PC-9 (cell line): ENCODE data around the gene CYP11A1. TPM values are rescaled to one million over a fixed set of nuclear protein-coding genes. Genes with fewer than 3 reads are reported as not detected.
A peak's percentile ranks its signal among the peaks of the same experiment; 100 is the strongest.
"Not testable (repeated sequence)": the region's sequence is repeated elsewhere in the genome, so short reads cannot be mapped to it uniquely, and the experiment has no call there.

Experiments used
- BruUV-seq: library from RNA; stranded (reverse); fragments of 400-500 nt; replicated peaks from 2 replicates; lab custom pipeline; 2021; lab: Mats Ljungman, UMichigan
- CTCF ChIA-PET: fragments of 300-600 bp; sonication (Branson Sonifier 250); formaldehyde crosslinking; loops from one replicate; lab custom pipeline; 2022; ENCODE audit warnings: antibody characterized with exemption; lab: Charles Lee
- POLR2A ChIA-PET: fragments of 300-600 bp; sonication (Branson Sonifier 250); formaldehyde crosslinking; loops from one replicate; lab custom pipeline; 2022; ENCODE audit warnings: antibody characterized with exemption; ENCODE audit not compliant: unreplicated experiment; lab: Charles Lee
- DNase-seq, 2 experiments: peaks; one replicate each; pipeline versions ENCODE4 v3.0.0 to v3.0.0-alpha.2; 2015 to 2022; ENCODE audit warnings: mixed read lengths in 1 of 2
- H2AFZ ChIP-seq: fragments of 200-600 bp; sonication (generic); 2 replicates; pipeline ENCODE4 v1.8.1; 2017; ENCODE audit warnings: antibody characterized with exemption
- H3F3A ChIP-seq: fragments of 200-600 bp; sonication (generic); 2 replicates; pipeline ENCODE4 v1.8.1; 2017; ENCODE audit warnings: antibody characterized with exemption, mild to moderate bottlenecking, low read depth; ENCODE audit not compliant: insufficient read depth
- H3K27ac ChIP-seq: fragments of 200-600 bp; sonication (generic); 2 replicates; pipeline ENCODE4 v1.6.1; 2016; ENCODE audit warnings: mixed run types
- H3K27me3 ChIP-seq: fragments of 200-600 bp; sonication (generic); 2 replicates; pipeline ENCODE4 v1.6.1; 2016; ENCODE audit warnings: low read depth, mixed run types; ENCODE audit not compliant: insufficient read depth
- H3K36me3 ChIP-seq: fragments of 200-600 bp; sonication (generic); 2 replicates; pipeline ENCODE4 v1.6.1; 2016; ENCODE audit warnings: low read depth, mixed run types
- H3K4me1 ChIP-seq: fragments of 200-600 bp; sonication (generic); replicated peaks from 2 replicates; pipeline ENCODE4 v1.6.1; 2016; ENCODE audit warnings: mixed run types; ENCODE audit not compliant: insufficient read depth
- H3K4me2 ChIP-seq: fragments of 200-600 bp; sonication (generic); 2 replicates; pipeline ENCODE4 v1.6.1; 2017; ENCODE audit warnings: mixed run types
- H3K4me3 ChIP-seq: fragments of 200-600 bp; sonication (generic); 2 replicates; pipeline ENCODE4 v1.6.1; 2016; ENCODE audit warnings: mixed run types
- H3K79me2 ChIP-seq: fragments of 200-600 bp; sonication (generic); 2 replicates; pipeline ENCODE4 v1.6.1; 2017; ENCODE audit warnings: low read depth, mixed run types
- H3K9me2 ChIP-seq: fragments of 200-600 bp; sonication (generic); 2 replicates; pipeline ENCODE4 v1.8.1; 2017; ENCODE audit warnings: mild to moderate bottlenecking; ENCODE audit not compliant: insufficient read depth
- H3K9me3 ChIP-seq: fragments of 200-600 bp; sonication (generic); 2 replicates; pipeline ENCODE4 v1.8.1; 2016; ENCODE audit warnings: low read depth; ENCODE audit not compliant: insufficient read depth
- H4K20me1 ChIP-seq: fragments of 200-600 bp; sonication (generic); 2 replicates; pipeline ENCODE4 v1.8.1; 2017; ENCODE audit not compliant: insufficient read depth
- EZH2 ChIP-seq: fragments of 200-600 bp; sonication (generic); IDR thresholded peaks from 2 replicates; pipeline ENCODE4 v1.8.0; 2017; ENCODE audit warnings: antibody characterized with exemption, low read depth
- intact Hi-C: fragments of 100-400 bp; cut with micrococcal nuclease; formaldehyde crosslinking; loops from one replicate; pipeline ENCODE4 v1.10.0; 2022; ENCODE audit not compliant: unreplicated experiment
- total RNA-seq: library from RNA; stranded (reverse); gene quantifications from 2 replicates; pipeline ENCODE4 v1.2.3, GENCODE V29; 2021
- TF ChIP-seq, protein P1 (sequence below): fragments of 200-600 bp; sonication (generic); conservative IDR thresholded peaks from 2 replicates; pipeline ENCODE4 v1.6.1; 2017; ENCODE audit warnings: mixed run types, antibody characterized with exemption, mild to moderate bottlenecking, moderate library complexity

CYP11A1 gene
- total RNA-seq, 1 experiment from 2014 or later = 7.1 TPM

DNA sequence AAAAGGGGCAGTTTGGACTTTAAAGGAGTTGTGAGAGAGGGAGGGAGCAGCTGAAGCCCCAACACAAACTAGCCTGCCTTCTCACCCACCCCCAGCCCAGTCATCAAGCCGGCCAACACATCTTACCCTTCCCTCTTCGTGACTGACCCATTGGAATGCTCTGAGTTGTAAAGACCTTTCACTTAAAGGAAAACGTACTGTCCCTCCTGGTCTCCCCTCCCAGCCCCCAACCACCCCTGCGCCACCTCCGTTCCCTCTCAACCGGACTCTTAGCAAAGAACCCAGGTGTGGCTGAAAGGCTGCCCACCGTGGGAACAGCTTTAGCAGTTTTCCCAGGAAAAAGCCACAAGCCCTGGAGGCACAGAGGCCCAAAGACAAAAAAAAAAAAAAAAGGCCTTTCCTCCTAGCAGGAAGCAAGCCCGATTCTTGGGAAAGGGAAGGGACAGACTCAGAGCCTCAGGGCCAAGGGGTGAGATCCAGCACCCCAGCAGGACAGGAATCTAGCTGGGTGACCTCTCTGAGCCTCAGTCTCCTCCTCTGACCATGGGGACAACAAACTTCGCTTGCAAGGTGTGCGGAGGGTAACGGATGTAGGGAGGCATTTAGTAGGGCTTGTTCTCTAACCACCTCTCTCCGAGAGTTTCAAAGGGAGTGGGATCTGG is 2.4 kb downstream of the CYP11A1 start:
- POLR2A ChIA-PET = no interaction called here

DNA sequence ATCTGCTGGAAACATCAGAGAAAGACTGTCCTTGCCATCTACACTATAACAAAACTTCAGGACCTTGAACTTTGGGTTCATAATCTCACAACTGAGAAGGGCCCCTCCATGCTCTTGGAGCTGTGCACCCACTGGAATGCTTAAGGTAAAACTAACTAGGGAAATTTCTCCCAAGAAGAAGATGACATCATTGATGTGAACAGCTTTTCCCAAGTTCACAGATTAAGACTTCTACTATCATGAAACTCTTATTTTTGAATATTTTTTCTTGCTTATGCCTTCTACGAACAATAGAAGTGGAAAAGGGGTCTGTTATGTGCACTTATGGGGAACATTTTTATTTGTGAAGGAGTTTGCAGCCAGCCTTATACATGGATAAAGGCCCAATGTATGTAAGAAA is 5.0 kb downstream of the CYP11A1 start:
- H4K20me1 ChIP-seq = no peaks in the 10 kb centered on the region
- ChIA-PET POLR2A (interaction anchor here (0.6 kb wide), 1 partner anchor 634 kb away, joined by 3 read pairs; no protein-coding TSS in a partner anchor), CTCF (no interaction called here)
- H3K27ac ChIP-seq = no peak overlapping the region
- no peaks in the 10 kb centered on the region for H3K36me3 ChIP-seq
- H3K27me3 ChIP-seq = no peaks in the 10 kb centered on the region
- no peak for DNase-seq
- H3K9me2 ChIP-seq = no peaks in the 10 kb centered on the region
- TF ChIP-seq, protein P1, sequence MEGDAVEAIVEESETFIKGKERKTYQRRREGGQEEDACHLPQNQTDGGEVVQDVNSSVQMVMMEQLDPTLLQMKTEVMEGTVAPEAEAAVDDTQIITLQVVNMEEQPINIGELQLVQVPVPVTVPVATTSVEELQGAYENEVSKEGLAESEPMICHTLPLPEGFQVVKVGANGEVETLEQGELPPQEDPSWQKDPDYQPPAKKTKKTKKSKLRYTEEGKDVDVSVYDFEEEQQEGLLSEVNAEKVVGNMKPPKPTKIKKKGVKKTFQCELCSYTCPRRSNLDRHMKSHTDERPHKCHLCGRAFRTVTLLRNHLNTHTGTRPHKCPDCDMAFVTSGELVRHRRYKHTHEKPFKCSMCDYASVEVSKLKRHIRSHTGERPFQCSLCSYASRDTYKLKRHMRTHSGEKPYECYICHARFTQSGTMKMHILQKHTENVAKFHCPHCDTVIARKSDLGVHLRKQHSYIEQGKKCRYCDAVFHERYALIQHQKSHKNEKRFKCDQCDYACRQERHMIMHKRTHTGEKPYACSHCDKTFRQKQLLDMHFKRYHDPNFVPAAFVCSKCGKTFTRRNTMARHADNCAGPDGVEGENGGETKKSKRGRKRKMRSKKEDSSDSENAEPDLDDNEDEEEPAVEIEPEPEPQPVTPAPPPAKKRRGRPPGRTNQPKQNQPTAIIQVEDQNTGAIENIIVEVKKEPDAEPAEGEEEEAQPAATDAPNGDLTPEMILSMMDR = no peak
- TF ChIP-seq EZH2 = no peak
- no peak overlapping the region for H3K4me3 ChIP-seq
- peaks cover 18% of the 10 kb centered on the region for H3K79me2 ChIP-seq
- BruUV-seq = no TSS peak
- H3K4me2 ChIP-seq = no peak overlapping the region
- H3K4me1 ChIP-seq = peaks cover 33% of the 10 kb centered on the region
- no peak overlapping the region for H2AFZ ChIP-seq
- H3K9me3 ChIP-seq = no peaks in the 10 kb centered on the region
- intact Hi-C loops = no loop called here
- H3F3A ChIP-seq = no peaks in the 10 kb centered on the region

More for the DNA sequence above, 2.4 kb downstream of the CYP11A1 start:
- BruUV-seq = TSS peak; percentile 60
- Histone ChIP-seq H3K36me3 (no peaks in the 10 kb centered on the region), H3K4me1 (peaks cover 30% of the 10 kb centered on the region), H3K9me2 (no peaks in the 10 kb centered on the region), H4K20me1 (no peaks in the 10 kb centered on the region), H3K4me3 (peak overlapping the region; percentile 86), H3K79me2 (peaks cover 22% of the 10 kb centered on the region), H2AFZ (peak overlapping the region; percentile 87), H3K9me3 (no peaks in the 10 kb centered on the region), H3K27me3 (no peaks in the 10 kb centered on the region), H3K27ac (peak overlapping the region; percentile 86), H3F3A (no peaks in the 10 kb centered on the region), H3K4me2 (peak overlapping the region; percentile 78)
- peak in 1 of 2 experiments; percentile 69 for DNase-seq
- CTCF ChIA-PET = no interaction called here
- intact Hi-C loops = no loop called here
- TF ChIP-seq, protein P1 = no peak
- no peak for TF ChIP-seq EZH2

DNA sequence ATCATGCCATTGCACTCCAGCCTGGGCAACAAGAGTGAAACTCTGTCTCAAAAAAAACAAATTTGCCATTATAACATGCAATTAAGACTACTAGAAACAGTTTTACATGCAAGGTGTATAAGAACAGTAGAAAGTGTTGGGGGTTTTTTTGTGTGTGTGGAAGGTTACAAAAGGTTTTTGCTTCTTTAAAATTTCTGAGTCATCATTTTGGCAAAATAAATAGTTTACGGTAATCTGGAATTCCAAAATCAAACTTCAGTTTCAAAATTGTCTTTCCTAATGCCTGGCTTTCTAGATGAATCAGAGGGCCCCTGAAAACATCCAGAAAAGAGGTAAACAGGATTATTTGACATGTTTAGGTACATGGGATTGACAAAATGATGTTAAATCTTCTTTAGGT is 6.6 kb downstream of the CYP11A1 start:
- H3K4me2 ChIP-seq, H3K9me3 ChIP-seq, H3K9me2 ChIP-seq, intact Hi-C loops, POLR2A ChIA-PET, H4K20me1 ChIP-seq, H3K36me3 ChIP-seq, CTCF ChIA-PET, DNase-seq, H3F3A ChIP-seq, H2AFZ ChIP-seq, BruUV-seq, H3K27me3 ChIP-seq, H3K79me2 ChIP-seq, H3K4me3 ChIP-seq, H3K27ac ChIP-seq: not testable (repeated sequence)
- H3K4me1 ChIP-seq = peaks cover 24% of the 10 kb centered on the region

DNA sequence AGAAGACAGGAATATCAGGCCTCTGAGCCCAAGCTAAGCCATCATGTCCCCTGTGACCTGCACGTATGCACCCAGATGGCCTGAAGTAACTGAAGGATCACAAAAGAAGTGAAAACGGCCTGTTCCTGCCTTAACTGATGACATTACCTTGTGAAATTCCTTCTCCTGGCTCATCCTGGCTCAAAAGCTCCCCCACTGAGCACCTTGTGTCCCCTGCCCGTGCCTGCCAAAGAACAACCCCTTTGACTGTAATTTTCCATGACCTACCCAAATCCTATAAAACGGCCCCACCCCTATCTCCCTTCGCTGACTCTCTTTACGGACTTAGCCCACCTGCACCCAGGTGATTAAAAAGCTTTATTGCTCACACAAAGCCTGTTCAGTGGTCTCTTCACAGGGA is 8.1 kb downstream of the CYP11A1 start:
- DNase-seq, H3K9me3 ChIP-seq, H3K79me2 ChIP-seq, H3K27ac ChIP-seq, H3K4me3 ChIP-seq, intact Hi-C loops, H4K20me1 ChIP-seq, BruUV-seq, POLR2A ChIA-PET, CTCF ChIA-PET, H3K4me2 ChIP-seq, H3F3A ChIP-seq, H3K9me2 ChIP-seq, H2AFZ ChIP-seq, H3K27me3 ChIP-seq, H3K36me3 ChIP-seq: not testable (repeated sequence)
- peaks cover 20% of the 10 kb centered on the region for H3K4me1 ChIP-seq

DNA sequence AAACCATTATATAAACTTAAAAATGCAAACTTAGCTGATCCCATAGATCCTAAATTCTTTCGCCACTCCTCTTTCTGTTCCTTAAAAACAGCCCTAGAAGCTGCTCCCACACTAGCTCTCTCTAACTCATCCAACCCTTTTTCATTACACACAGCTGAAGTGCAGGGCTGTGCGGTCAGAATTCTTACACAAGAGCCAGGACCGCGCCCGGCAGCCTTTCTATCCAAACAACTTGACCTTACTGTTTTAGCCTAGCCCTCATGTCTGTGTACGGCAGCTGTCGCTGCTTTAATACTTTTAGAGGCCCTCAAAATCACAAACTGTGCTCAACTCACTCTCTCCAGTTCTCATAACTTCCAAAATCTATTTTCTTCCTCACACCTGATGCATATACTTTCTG is 9.9 kb downstream of the CYP11A1 start:
- H4K20me1 ChIP-seq, CTCF ChIA-PET, intact Hi-C loops, POLR2A ChIA-PET, H3K9me2 ChIP-seq, BruUV-seq, DNase-seq, H3K27ac ChIP-seq, H3K27me3 ChIP-seq, H3K79me2 ChIP-seq, H3F3A ChIP-seq, H3K4me3 ChIP-seq, H3K4me2 ChIP-seq, H3K36me3 ChIP-seq, H2AFZ ChIP-seq, H3K9me3 ChIP-seq: not testable (repeated sequence)
- H3K4me1 ChIP-seq = peaks cover 16% of the 10 kb centered on the region

DNA sequence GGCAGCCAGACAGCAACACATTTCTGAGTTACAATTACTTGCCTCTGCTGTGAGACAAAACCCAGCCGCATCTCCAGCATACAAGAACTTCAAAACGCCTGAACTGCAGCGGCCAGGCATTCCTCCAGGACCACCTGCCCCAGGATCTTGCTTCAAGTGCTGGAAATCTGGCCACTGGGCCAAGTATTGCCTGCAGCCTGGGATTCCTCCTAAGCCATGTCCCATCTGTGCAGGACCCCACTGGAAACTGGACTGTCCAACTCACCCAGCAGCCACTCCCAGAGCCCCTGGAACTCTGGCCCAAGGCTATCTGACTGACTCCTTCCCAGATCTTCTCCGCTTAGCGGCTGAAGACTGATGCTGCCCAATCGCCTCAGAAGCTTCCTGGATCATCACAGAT is 11.4 kb downstream of the CYP11A1 start:
- H2AFZ ChIP-seq, H3K9me2 ChIP-seq, BruUV-seq, H4K20me1 ChIP-seq, intact Hi-C loops, POLR2A ChIA-PET, H3K36me3 ChIP-seq, H3F3A ChIP-seq, H3K4me2 ChIP-seq, H3K9me3 ChIP-seq, DNase-seq, H3K4me1 ChIP-seq, H3K27ac ChIP-seq, H3K4me3 ChIP-seq, H3K27me3 ChIP-seq, CTCF ChIA-PET, H3K79me2 ChIP-seq: not testable (repeated sequence)
